HuH-7.5 (cell line): ENCODE data around the gene TYW1.
"Not testable (repeated sequence)": the region's sequence is repeated elsewhere in the genome, so short reads cannot be mapped to it uniquely, and the experiment has no call there.

Source experiments
- DNase-seq: peaks from one replicate; pipeline ENCODE4 v3.0.0; 2011; ENCODE audit warnings: low spot score

The TYW1 gene

DNA sequence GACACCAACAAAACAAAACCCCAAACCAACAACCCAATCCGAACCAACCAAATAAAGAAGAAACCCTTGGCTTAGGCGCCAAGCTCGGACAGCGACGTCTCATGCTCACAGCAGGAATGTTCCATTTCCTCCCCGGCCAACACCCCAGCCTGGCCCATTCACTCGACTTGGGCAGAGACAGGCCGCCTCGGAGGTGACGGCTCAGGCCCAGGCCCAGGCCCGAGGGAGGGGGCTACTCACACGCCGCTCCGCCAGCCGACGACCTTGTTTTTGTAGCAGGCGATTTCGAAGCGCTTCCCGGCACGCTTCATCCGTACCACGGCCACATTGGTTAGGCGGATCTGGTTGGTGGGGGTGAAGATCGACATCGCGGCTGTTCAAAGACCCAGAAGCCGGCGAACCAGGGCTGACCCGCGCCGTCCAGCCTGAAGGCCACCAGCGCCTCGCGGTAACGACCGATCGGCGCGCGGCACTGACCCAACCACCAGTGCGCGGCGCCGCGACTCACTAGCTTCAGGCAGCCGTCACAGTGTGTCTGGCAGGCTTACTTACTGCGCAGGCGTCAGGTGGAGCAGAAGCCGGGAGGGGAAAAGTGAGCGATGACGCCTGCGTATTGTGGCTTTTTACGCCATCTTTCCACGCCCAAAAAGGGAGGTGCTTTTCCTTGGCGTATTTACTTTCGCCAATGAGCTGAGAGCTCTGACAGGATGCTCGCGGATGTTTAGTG lies 1.4 kb upstream of the TYW1 start, which contains the start of gene SBDS:
Gene SBDS (minus strand): TSS at position 537 of the 727 bp plus-strand sequence. CDS start 169 bp downstream, at position 368.
- DNase-seq: peak; percentile 34

DNA sequence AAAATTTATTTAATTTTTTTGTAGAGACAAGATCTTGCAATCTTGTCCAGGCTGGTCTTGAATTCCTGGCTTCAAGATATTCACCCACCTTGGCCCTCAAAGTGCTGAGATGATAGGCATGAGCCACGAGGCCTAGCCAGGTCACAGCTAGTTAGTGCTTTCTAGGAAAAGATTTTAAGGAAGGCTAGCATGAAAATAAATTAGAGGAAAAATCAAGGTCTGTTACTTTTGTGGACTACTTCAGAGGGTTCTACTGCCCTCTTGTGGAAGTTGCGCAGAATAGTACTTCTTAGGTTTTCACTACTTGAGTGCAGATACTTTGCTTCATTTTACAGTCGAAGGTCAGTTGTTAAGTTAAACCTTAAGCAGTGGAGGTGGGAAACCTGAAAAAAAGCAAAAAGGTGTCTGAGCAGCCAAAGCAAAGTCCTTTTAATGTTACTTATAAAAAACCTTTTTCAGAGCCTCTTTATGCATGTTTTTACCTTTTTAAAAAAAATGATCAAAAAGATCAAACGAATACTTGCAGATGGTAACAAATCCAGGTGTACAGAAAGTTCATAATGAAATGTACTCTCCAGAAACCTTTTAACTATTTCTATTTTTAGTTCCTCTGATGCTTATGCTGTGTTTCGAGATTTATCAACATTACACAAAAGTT lies 4.1 kb downstream of the TYW1 start:
- DNase-seq: not testable (repeated sequence)

DNA sequence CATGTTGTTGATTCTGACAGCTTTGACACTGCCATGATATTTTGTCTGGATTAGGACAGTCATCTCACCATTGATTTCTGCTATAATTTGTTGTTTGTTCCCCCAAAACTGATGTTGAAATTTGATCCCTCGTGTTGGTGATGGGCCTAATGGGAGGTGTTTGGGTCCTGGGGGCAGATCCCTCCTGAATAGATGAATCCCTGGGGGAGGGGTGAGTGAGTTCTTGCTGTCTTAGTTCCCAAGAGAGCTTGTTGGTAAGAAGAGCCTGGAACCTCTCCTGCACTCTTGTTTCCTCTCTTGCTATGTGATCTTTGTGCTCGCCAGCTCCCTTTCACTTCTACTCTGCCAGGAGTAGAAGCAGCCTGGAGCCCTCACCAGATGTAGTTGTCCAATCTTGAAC lies 7.5 kb downstream of the TYW1 start:
- not testable (repeated sequence) for DNase-seq

DNA sequence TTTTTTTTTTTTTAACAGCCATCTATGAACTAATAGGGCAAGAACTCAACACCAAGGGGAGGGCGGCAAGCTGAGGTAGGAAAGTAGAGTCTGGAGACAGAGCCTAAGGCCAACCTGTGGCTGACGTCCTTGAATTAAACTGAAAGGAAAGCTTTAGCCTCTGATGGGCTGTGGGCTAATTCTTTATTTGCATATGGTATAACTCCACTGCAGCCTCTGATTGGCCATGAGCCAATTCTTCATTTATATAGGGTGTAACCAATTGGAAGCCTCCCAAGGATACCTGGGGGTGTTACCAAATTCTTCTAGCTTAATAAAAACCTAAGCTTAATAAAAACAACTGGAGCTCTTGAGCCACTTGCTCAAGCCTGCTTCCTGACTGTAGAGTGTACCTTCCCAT lies 10.3 kb downstream of the TYW1 start:
- no peak for DNase-seq

DNA sequence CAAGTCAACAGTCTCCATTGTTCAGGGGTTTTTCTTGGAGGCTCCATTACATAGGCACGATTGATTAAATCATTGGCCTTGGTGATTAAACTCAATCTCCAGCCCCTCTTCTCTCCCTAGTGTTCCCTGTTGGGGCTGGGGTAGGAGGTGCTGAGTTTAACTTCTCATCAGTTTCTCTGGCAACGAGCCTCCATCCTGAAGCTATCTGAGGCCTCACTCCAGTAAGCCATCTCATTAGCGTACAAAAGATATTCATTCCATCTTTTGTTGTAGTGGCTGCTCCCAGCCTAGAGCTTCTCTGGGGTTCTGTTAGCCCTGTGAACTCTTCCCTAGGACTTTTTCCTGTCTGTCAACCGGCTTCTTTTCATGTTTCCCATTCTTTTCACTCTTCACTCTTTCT lies 11.6 kb downstream of the TYW1 start:
- DNase-seq: no peak

DNA sequence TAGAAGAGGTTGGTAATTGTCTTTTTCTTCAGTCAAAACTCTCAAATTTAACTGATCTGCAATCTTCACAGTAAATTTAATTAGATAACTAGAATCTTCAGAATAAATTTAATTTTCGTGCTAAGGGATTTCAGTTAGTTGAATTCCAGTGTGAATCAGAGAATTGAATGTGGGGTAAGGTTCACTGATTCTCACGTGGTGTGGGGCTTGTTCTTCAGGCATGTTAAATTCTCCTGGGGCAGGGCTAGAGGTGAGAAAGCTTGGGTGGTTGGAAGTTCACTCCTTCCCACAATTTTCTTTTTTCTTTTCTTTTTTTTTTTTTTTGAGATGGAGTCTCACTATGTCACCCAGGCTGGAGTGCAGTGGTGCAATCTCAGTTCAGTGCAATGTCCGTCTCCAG lies 13.0 kb downstream of the TYW1 start:
- DNase-seq: not testable (repeated sequence)

DNA sequence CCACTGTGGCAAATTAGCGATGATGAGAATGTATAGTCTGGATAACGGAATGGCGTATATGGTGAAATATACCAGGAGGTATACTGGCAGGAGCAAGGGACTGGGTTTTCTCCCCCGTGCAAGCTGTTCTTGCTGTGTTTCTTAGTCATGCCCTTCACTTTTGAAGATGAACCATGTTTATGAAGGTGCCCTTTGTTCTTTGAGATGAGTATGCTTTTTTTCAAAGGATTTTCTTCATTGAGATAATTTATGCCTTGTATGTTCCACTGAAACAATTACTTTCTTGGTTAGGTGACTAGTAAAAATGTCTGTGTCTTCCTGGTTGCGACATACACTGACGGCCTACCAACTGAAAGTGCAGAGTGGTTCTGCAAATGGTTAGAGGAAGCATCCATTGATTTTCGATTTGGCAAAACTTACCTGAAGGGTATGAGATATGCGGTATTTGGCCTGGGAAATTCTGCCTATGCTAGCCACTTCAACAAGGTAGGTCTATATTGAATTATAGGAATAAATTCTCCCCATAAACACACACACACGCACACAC lies 17.5 kb downstream of the TYW1 start:
- not testable (repeated sequence) for DNase-seq

DNA sequence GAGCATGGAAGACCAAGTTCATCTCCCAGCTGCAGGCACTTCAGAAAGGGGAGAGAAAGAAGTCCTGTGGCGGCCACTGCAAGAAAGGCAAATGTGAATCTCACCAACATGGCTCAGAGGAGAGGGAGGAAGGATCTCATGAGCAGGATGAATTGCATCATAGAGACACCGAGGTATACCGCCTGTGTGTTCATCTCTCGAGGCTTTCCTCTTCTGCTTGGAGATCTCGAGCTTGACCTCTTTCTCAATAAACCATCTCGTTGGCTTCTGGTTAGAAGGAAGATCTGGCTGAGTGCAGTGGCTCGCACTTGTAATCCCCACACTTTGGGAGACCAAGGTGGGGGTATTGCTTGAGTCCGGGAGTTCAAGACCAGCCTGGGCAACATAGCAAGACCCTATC lies 21.3 kb downstream of the TYW1 start:
- DNase-seq: not testable (repeated sequence)

DNA sequence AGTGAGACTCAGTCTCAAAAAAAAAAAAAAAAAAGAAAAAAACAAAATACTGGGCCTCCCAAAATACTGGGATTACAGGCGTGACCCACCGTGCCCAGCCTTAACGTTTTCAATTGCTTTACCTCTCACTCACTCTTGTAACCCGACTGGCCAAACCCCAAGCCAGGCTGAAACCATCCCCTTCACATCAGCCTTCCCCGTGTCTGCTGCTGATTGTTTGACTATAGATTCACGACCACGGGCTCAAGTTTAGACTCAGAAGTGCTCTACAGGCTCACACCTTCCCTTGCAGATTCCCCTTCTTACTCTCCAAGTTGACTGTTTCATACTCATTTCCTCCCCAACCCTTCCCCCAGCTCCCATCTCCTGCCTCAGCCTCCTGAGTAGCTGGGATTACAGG lies 22.3 kb downstream of the TYW1 start:
- no peak for DNase-seq

DNA sequence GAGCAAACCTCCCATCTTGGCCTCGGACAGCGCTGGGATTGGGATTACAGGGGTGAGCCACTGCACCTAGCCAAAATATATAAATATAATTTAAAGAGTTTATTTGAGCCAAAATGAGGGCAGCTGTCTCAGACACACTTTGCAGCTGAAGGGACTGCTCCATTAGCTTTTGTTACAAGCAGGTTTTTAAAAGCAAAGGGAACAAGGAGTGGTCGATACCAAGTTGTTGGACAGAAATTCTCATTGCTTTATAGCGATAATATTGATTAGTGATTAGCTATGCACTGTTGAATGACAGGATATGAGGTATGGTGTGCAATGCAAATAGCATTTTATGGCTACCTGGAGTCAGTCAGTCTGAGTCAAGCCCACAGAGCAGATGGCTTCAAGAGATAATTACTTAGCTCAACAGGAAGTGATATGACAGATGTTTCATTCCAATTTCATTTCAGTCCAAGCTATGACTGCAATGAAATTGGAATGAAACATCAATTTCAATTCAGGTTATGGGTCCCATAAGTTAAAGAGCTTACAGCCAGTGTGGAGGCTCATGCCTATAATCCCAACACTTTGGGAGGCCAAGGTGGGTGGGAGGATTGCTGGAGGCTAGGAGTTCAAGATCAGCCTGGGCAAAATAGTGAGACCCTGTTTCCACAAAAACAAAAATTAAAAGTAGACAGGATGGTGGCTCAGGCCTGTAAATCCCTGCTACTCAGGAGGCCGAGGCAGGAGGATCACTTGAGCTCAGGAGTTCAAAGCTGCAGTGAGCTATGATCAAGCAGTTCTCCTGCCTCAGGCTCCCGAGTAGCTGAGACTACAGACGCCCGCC lies 23.1 kb downstream of the TYW1 start:
- DNase-seq: no peak

DNA sequence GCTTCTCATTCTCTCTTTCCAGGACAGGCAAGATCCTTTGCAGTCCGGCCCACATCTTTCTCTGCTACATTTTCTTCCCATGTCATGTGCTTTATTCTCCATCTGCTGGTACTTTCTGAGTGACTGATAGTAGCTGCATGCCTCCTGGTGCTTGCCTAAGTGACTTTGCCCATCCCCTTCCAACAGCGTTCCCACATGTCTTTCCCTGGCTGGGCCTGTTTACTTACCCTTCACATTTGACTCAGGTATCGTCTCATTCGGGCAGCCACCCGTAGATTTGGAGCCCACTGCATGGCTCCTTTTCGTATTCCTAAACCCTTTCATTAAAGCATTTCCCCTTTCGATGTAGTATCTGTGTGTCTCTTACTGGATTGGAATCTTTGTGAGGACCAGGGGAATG lies 24.6 kb downstream of the TYW1 start:
- DNase-seq: no peak

DNA sequence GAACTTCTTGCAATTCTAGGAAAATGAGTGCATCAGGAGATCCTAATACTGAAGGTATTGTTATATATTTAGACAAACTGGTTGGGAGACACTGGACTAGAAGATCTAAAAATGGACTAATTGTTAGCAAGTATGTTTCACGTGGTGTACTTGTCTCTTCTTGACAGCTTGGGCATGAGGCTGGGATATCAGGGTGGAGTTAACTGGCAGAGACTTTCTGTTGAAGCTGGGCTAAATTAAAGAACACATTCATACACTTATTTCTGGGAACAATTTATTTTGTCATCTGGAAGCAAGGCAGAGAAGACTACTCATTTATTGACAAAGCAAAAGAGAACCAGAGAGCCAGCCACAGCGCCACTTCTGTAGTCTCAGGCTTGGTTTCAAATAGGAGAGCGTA lies 25.9 kb downstream of the TYW1 start:
- DNase-seq: no peak

DNA sequence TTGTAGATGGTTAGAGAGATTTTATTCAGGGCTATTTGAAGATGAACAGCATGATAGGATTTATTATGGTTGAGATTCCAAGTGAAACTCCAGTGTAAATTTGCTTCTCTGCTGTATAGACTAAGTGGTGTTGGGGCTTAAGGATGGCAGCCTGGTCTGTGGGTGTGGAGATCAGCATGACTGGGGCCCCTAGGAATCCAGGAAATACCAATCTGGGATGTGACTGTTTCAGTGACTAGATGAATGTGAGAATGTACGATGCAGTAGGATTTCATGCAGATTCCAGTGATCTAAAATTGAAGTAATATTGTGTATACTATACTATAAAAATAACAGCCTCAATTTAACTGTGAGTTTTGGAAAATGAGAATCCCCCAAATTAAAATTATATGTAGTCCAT lies 28.8 kb downstream of the TYW1 start:
- not testable (repeated sequence) for DNase-seq

DNA sequence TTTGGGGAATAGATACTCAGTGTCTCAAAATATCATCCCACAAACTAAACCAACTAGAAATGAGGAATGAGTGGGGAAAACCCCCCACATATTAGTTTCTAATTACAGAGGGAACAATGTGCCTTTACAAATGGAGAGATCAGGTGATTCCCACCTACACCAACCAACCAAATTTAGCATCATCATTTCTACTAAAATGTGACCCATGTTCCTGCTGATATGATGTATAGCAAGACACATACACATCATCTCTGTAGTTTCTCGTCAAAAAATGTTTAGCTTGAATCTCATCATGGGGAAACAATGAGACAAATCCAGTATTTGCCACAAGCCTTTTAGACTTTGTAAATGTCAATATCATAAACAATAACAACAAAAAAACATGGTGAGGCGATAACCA lies 35.1 kb downstream of the TYW1 start:
- not testable (repeated sequence) for DNase-seq

DNA sequence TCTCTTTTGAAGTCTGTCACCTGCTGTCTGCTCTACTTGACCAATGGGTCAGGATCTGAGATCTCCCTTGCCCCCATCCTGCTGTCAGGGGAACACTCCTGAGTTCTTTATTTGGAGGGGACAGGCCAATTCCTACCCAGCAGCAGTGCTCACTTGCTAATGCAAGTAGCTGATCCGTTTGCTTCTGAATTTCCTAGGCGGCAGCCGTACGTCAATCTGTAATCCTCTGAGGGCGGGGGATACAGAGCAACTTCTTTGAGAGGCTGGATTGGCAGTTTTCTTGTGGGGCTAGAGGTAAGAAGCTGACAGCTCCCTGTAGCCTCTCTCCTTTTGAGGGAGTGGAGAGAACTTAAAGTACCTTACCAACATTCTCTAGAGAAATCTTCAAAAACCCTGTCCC lies 36.6 kb downstream of the TYW1 start:
- DNase-seq: no peak

DNA sequence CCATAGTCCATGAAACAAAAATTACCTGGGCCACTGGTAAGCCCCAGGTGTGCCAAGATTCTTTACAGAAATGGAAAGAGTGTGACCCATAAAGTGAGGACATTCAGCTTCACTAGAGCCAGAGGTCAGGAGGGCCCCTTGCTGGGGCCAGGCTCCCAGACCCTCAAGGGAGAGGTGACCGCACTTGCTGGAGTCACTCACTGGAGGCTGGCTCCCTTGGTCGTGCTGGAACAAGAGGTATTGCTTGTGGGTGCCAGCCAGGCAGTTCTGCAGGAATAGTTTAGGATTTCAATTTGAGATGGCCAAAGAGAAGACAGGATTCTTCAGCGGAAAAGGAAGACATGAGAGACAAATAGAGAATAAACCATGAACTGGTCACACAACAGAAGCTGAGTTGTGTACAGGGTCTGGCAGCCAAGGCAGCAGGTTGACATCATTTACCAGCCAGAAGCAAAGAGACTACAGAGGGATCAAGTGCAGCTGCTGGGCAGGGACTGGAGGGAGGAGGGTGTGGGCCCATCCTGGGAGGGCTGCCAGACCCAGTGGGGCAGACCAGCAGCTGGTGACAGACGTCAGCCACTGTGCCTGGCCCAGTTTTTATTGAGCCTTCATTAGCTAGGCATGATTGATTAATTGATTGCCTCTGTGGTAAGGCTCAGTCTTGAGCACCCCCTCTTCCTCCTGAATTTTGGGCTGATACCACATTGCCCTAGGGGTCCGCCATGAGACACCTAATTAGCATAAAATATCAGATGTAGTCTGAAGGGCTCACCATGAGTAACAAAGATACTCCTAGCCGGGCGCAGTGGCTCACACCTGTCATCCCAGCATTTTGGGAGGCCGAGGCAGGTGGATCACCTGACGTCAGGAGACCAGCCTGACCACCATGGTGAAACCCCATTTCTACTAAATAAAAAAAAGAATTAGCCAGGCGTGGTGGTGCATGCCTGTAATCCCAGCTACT lies 40.1 kb downstream of the TYW1 start:
- DNase-seq: not testable (repeated sequence)

DNA sequence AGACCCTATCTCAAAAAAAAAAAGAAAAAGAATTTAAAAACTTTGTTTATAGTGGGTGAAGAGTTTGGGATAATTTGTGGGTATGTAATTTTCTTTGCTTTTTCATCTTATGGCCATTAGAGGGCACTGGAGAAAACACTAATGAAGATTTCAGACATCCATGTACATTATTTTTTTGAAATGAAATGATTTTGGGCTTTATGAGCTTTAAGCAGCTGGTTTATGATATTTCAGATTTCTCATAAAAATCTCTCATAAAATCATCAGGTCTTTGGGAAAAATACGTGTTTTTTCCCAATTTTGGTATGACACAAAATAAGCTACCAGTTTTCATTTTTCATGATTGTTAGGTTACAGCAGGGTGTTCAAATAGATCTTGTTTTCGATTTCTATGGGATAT lies 44.2 kb downstream of the TYW1 start:
- DNase-seq: not testable (repeated sequence)

DNA sequence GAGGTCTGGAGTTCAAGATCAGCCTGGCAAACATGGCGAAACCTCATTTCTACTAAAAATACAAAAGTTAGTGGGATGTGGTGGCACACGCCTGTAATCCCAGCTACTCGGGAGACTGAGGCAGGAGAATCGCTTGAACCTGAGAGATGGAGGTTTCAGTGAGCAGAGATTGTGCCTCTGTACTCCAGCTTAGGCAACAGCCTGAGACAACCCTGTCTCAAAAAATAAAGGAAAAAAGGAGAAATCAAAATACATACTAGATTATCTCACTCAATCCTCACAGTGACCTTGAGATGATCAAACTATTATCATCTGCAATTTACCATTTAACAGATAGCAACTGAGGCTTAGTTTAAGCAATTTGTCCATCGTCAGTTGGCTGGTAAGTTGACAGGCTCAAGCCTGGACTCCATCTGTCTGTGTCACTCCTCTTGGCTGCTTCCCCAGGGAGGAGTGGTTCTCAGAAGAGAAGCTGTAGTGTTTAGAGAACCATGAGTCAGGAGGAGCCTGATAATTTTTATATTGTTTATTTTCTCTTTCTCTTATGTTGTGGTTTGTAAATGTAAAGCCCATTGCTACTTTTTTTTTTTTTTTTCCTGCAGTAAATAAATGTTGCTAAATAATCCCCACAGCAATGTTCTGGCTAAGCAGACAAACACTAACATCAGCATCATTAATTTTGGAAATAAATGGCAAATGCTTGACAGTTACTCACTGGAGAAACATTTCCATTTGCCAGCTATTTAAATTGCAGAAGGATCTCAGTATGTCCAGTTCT lies 46.3 kb downstream of the TYW1 start:
- DNase-seq: not testable (repeated sequence)

DNA sequence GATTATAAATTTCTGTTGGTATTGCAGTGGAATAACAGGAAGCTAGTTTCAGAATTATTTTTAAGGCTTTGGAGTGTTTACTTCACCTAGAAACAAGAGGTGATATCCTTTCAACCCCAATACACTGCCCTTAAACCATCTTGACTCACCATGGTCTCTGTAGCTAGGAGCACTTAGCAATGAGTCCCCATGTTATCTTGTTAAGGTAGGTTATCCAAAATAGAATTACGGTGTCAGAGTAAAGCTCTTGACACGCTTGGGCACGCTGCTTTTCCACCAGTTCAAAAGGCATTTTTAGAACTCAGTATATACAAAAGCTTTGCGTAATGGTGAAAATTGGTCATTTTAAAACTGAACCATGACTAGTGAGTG lies 46.9 kb downstream of the TYW1 start:
- not testable (repeated sequence) for DNase-seq

DNA sequence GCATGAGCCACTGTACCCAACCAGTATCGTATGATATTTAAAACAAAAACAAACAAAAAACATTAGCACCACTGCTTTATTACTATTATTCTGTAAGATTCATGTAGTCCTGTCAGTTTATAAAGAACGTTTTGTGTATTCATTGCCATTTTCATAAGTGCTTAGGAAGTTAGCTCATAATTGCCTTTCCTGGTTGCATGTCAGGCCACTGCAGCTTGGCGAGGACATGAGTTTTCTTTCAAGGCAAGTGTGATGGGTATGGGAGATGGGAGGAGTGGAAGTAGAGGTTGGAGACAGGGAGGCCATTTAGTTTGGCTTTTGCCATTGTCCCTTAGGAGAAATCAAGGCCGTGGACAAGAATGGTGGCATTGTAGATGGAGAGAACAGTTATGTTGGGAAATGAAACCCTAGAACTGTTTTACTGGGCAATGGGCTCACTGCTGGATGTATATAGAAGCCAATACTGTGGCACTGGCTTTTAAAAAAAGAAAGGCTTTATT lies 48.9 kb downstream of the TYW1 start:
- no peak for DNase-seq
